Kidney epithelial cell (primary cell): Measurements from ENCODE around the gene FMR1NB. TPM values are rescaled to one million over a fixed set of nuclear protein-coding genes. Genes with fewer than 3 reads are reported as not detected.

ENCODE experiments used
- DNase-seq: peaks from one replicate; pipeline ENCODE4 v3.0.0-alpha.2; 2010; ENCODE audit warnings: low read depth
- H3K27me3 ChIP-seq: 2 replicates; pipeline ENCODE4 v1.6.0; 2011; ENCODE audit warnings: low read length; ENCODE audit not compliant: control insufficient read depth, insufficient read depth
- H3K36me3 ChIP-seq: 2 replicates; pipeline ENCODE4 v1.5.1; 2011; ENCODE audit warnings: low read length; ENCODE audit not compliant: control insufficient read depth, insufficient read depth
- H3K4me3 ChIP-seq: 2 replicates; pipeline ENCODE4 v1.5.1; 2011; ENCODE audit warnings: low read depth, mild to moderate bottlenecking, control low read depth, low read length
- total RNA-seq: library from RNA; depleted of rRNA; stranded (reverse); fragments of >200 nt; gene quantifications from 2 replicates; pipeline ENCODE4 v1.2.3, GENCODE V29; 2015
- TF ChIP-seq, protein P1 (sequence below): IDR thresholded peaks from 2 replicates; pipeline ENCODE4 v1.5.1; 2011; ENCODE audit warnings: mild to moderate bottlenecking, moderate library complexity, low read length, control low read depth, inconsistent platforms; ENCODE audit not compliant: insufficient read depth, poor library complexity, severe bottlenecking

FMR1NB gene
- total RNA-seq, 1 donor from 2014 or later: not detected

GRCh38 chrX:148069759-148070503 lies 88.8 kb downstream of the FMR1NB start:
- no peak overlapping the region for H3K4me3 ChIP-seq
- H3K27me3 ChIP-seq: no peaks in the 10 kb centered on the region
- TF ChIP-seq, protein P1, sequence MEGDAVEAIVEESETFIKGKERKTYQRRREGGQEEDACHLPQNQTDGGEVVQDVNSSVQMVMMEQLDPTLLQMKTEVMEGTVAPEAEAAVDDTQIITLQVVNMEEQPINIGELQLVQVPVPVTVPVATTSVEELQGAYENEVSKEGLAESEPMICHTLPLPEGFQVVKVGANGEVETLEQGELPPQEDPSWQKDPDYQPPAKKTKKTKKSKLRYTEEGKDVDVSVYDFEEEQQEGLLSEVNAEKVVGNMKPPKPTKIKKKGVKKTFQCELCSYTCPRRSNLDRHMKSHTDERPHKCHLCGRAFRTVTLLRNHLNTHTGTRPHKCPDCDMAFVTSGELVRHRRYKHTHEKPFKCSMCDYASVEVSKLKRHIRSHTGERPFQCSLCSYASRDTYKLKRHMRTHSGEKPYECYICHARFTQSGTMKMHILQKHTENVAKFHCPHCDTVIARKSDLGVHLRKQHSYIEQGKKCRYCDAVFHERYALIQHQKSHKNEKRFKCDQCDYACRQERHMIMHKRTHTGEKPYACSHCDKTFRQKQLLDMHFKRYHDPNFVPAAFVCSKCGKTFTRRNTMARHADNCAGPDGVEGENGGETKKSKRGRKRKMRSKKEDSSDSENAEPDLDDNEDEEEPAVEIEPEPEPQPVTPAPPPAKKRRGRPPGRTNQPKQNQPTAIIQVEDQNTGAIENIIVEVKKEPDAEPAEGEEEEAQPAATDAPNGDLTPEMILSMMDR: no peak
- no peak for DNase-seq
- no peaks in the 10 kb centered on the region for H3K36me3 ChIP-seq

DNA sequence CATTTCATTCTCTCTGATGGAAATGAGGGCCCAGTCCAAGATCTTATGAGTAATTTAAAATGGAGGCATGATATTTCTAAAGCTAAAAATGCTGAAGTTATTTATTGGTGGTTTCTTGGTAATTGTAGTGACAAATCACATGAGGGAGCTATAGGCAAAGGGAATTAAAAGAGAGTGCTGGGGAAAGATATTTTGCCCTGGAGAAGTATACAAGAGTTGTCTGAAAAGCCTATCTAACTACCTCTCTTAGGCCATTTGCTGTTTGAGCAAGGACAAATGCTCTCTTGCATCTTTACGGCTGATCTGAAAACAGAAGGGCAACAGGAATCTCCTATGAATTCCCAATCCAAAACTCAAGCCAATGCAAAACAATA lies 89.4 kb downstream of the FMR1NB start:
- H3K36me3 ChIP-seq: no peaks in the 10 kb centered on the region
- no peak overlapping the region for H3K4me3 ChIP-seq
- TF ChIP-seq, protein P1: no peak
- DNase-seq: no peak
- H3K27me3 ChIP-seq: no peaks in the 10 kb centered on the region

Other genes starting within 250 kb of the FMR1NB start
- 22.5 and 24.0 TPM in 2 replicates for gene FMR1, start 69.4 kb upstream of the FMR1NB start, total RNA-seq